MCF 10A (cell line): ENCODE data around the gene FBLL1. TPM values are rescaled to one million over a fixed set of nuclear protein-coding genes. Genes with fewer than 3 reads are reported as not detected.

ENCODE experiments used
- BruUV-seq: library from RNA; stranded (reverse); fragments of 400-500 nt; replicated peaks from 2 replicates; lab custom pipeline; 2021; lab: Mats Ljungman, UMichigan
- CTCF ChIA-PET: fragments of 300-600 bp; sonication (Branson Sonifier 250); formaldehyde crosslinking; extraction: SDS; loops from one replicate; lab custom pipeline; 2021; ENCODE audit warnings: antibody characterized with exemption, inconsistent platforms; lab: Yijun Ruan, JAX
- POLR2A ChIA-PET: fragments of 300-600, 350-650 bp; sonication (Branson Sonifier 250); formaldehyde crosslinking; extraction: SDS; loops from one replicate; lab custom pipeline; 2020; ENCODE audit warnings: antibody characterized with exemption, inconsistent platforms; lab: Yijun Ruan, JAX
- DNase-seq: peaks from one replicate; pipeline ENCODE4 v3.0.0-alpha.2; 2018; ENCODE audit not compliant: unreplicated experiment
- H3K27ac Mint-ChIP-seq: one replicate; pipeline ENCODE4 v1.8.0; 2022; ENCODE audit warnings: mild to moderate bottlenecking, low read depth, mixed read lengths; ENCODE audit not compliant: unreplicated experiment
- H3K27me3 Mint-ChIP-seq: one replicate; pipeline ENCODE4 v1.8.0; 2022; ENCODE audit warnings: mixed read lengths; ENCODE audit not compliant: insufficient read depth, unreplicated experiment
- H3K36me3 Mint-ChIP-seq: one replicate; pipeline ENCODE4 v1.8.0; 2022; ENCODE audit warnings: mild to moderate bottlenecking, moderate library complexity, mixed read lengths; ENCODE audit not compliant: insufficient read depth, unreplicated experiment
- H3K4me1 Mint-ChIP-seq: one replicate; pipeline ENCODE4 v1.8.0; 2022; ENCODE audit warnings: mixed read lengths; ENCODE audit not compliant: insufficient read depth, unreplicated experiment
- H3K4me3 Mint-ChIP-seq: one replicate; pipeline ENCODE4 v1.8.0; 2022; ENCODE audit warnings: mild to moderate bottlenecking, moderate library complexity, mixed read lengths; ENCODE audit not compliant: unreplicated experiment
- H3K9me3 Mint-ChIP-seq: one replicate; pipeline ENCODE4 v1.8.0; 2022; ENCODE audit warnings: mixed read lengths; ENCODE audit not compliant: unreplicated experiment
- intact Hi-C: fragments of 100-400 bp; cut with micrococcal nuclease; formaldehyde crosslinking; loops from 2 replicates; pipeline ENCODE4 v1.14.1; 2022
- total RNA-seq: library from RNA; stranded (reverse); gene quantifications from 2 replicates; pipeline ENCODE4 v1.2.3, GENCODE V29; 2022
- TF ChIP-seq, protein P1 (sequence below): fragments of 200-600 bp; IDR thresholded peaks from one replicate; pipeline ENCODE4 v1.8.0; 2022; ENCODE audit warnings: antibody characterized with exemption, mild to moderate bottlenecking; ENCODE audit not compliant: unreplicated experiment

Gene FBLL1
- total RNA-seq, 1 experiment from 2014 or later = not detected

- ChIA-PET POLR2A (no interaction called here), CTCF (interaction anchor here (2.8 kb wide), 1 partner anchor 15 kb away, joined by 8 read pairs; no protein-coding TSS in a partner anchor)
- Mint-ChIP-seq H3K4me3 (no peak overlapping the region), H3K27ac (no peak overlapping the region), H3K36me3 (peaks cover 98% of the 10 kb centered on the region), H3K4me1 (no peaks in the 10 kb centered on the region), H3K27me3 (no peaks in the 10 kb centered on the region), H3K9me3 (no peaks in the 10 kb centered on the region)
- TF ChIP-seq, protein P1, sequence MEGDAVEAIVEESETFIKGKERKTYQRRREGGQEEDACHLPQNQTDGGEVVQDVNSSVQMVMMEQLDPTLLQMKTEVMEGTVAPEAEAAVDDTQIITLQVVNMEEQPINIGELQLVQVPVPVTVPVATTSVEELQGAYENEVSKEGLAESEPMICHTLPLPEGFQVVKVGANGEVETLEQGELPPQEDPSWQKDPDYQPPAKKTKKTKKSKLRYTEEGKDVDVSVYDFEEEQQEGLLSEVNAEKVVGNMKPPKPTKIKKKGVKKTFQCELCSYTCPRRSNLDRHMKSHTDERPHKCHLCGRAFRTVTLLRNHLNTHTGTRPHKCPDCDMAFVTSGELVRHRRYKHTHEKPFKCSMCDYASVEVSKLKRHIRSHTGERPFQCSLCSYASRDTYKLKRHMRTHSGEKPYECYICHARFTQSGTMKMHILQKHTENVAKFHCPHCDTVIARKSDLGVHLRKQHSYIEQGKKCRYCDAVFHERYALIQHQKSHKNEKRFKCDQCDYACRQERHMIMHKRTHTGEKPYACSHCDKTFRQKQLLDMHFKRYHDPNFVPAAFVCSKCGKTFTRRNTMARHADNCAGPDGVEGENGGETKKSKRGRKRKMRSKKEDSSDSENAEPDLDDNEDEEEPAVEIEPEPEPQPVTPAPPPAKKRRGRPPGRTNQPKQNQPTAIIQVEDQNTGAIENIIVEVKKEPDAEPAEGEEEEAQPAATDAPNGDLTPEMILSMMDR = no peak
- no peak for DNase-seq
- intact Hi-C loops = no loop called here
- BruUV-seq = no TSS peak
Measured at GRCh38 chr5:168502563-168503237, 26.4 kb upstream of the FBLL1 start.

DNA sequence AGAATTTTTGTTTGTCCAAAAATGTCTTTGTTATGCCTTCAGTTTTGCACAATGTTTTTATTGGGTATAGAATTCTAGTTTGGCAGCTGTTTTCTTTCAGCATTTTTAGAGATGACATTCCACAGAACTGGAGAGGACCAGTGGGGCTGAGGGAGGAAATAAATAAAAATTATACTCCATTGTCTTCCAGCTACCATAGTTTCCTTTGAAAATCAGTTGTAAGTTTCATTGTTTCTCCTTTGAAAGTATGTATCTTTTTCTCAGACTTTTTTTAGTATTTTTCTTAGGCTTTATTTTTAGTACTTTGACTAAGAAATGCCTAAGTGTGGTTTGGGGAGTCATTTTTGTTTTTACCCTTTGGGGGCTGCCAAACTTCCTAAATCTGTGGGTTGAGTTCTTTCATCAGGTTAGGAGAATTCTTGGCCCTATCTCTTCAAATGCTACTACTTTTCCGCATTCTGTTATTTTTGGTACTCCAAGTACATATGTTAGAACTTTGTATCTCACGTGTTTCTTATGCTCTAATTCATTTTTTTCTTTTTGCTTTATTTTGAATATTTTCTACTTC, 15.2 kb upstream of the FBLL1 start:
- no peak for DNase-seq
- BruUV-seq = no TSS peak
- no peak overlapping the region for H3K4me3 Mint-ChIP-seq
- TF ChIP-seq, protein P1 = no peak
- intact Hi-C loops = no loop called here
- H3K27me3 Mint-ChIP-seq = no peaks in the 10 kb centered on the region
- H3K27ac Mint-ChIP-seq = no peak overlapping the region
- no peaks in the 10 kb centered on the region for H3K4me1 Mint-ChIP-seq
- peaks cover 100% of the 10 kb centered on the region for H3K36me3 Mint-ChIP-seq
- peaks cover 15% of the 10 kb centered on the region for H3K9me3 Mint-ChIP-seq
- POLR2A ChIA-PET = interaction anchor here (1.6 kb wide), 1 partner anchor 27 kb away, joined by 4 read pairs; the partner anchor contains the start of gene RARS1
- CTCF ChIA-PET = interaction anchor here (0.6 to 1.1 kb wide), 5 partner anchors 8 to 408 kb away, joined by 3 to 5 read pairs (median 3); no protein-coding TSS in a partner anchor

DNA sequence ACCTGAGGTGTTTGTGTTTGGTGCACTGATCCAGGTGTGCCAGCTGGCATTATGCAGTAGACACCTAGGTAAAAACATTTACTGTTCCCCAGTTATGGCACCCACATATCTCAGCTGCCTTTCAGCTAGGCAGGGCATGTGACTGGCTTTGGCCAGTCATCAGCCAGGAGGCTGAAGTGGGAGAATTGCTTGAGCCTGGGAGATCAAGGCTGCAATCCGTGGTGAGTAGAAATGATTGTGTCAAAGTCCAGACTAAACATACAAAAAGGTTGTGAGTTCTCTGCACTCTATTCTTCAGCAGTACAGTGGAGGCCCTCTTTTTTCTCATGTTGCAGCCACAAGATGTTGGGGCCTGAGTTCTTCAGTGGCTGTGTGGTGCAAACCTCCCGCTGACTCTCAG, 3.2 kb upstream of the FBLL1 start:
- peaks cover 13% of the 10 kb centered on the region for H3K36me3 Mint-ChIP-seq
- H3K27ac Mint-ChIP-seq = no peak overlapping the region
- no TSS peak for BruUV-seq
- DNase-seq = no peak
- no peaks in the 10 kb centered on the region for H3K4me1 Mint-ChIP-seq
- no peak overlapping the region for H3K4me3 Mint-ChIP-seq
- intact Hi-C loops = no loop called here
- CTCF ChIA-PET = interaction anchor here (0.6 to 1.0 kb wide), 3 partner anchors 9 to 234 kb away, joined by 3 to 5 read pairs (median 3); partner anchors contain the start of gene WWC1
- no peaks in the 10 kb centered on the region for H3K27me3 Mint-ChIP-seq
- TF ChIP-seq, protein P1 = no peak
- H3K9me3 Mint-ChIP-seq = peaks cover 8% of the 10 kb centered on the region
- POLR2A ChIA-PET = interaction anchor here (0.6 to 1.3 kb wide), 4 partner anchors 9 to 51 kb away, joined by 3 read pairs; no protein-coding TSS in a partner anchor

DNA sequence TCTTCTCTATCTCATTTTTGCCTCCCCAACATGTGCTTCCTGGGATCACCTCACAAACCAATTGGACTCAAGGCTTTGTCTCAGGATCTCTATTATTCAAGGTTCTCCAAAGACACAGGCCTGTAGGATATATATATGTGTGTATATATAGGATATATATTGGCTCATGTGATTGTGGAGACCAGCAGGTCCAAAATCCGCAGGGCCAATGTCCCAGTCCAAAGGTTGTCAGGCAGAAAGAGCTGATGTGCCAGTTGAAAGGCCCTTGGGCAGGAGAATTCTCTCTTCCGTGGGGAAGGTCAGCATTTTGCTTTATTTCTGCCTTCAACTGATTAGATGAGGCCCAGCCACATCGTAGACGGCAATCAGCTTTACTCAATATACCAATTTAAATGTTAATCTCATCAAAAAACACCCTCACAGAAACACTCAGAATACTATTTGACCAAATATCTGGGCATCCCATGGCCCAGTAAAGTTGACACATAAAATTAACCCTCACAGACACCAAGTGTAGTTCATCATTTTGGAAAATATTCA, 1.3 kb upstream of the FBLL1 start:
- Mint-ChIP-seq H3K4me3 (no peak overlapping the region), H3K4me1 (no peaks in the 10 kb centered on the region), H3K27ac (no peak overlapping the region), H3K36me3 (no peaks in the 10 kb centered on the region), H3K9me3 (peaks cover 8% of the 10 kb centered on the region), H3K27me3 (no peaks in the 10 kb centered on the region)
- POLR2A ChIA-PET = no interaction called here
- intact Hi-C loops = no loop called here
- DNase-seq = no peak
- CTCF ChIA-PET = interaction anchor here (0.5 kb wide), 1 partner anchor 1014 kb away, joined by 3 read pairs; no protein-coding TSS in a partner anchor
- TF ChIP-seq, protein P1 = no peak
- no TSS peak for BruUV-seq
